HG03039 (cell line): ENCODE data around the gene CCDC39.
A peak's percentile ranks its signal among the peaks of the same experiment; 100 is the strongest.
"Not testable (repeated sequence)": the region's sequence is repeated elsewhere in the genome, so short reads cannot be mapped to it uniquely, and the experiment has no call there.

ENCODE experiments used
- ATAC-seq: cut with Tn5 transposase; IDR thresholded peaks from one replicate; pipeline ENCODE4 v1.9.1; 2021; ENCODE audit warnings: mild to moderate bottlenecking, moderate library complexity; ENCODE audit not compliant: unreplicated experiment

Gene CCDC39

DNA sequence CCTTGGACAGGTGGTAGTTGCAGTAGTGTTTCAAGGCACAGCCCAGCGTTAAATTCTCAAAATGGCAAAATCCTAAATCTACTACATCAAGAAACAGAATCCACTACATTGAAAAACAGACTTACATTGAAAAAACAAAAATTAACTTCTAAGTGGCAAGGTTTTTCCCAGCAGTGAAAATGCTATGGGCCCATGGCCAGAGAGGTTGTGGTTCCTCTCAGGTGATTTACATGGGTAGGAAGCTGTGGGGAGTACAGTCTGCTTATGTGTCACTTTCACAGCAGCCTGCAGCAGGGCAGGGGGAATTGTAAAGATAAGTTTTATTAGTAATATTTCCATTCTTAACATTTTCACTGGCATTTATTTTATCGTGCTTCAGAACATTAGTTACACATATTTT lies 52.4 kb downstream of the CCDC39 start:
- ATAC-seq: peak; percentile 88

DNA sequence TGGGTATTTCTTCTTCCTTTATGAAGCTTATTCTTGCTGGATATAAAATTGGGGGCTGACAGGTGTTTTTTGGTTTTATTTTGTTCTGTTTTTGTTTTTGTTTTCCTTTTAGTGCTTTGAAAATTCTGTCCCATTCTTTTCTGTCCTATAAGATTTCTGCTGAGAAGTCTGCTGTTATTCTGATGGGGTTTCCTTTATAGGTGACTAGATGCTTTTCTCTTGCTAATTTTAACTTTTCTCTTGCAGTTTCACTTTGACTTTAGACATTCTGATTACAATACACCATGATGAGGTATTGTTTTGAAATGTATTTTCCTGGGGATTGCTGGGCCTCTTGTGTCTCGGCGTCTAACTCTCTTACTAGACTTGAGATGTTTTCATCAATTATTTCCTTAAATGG lies 54.6 kb downstream of the CCDC39 start:
- ATAC-seq: peak; percentile 53

GRCh38 chr3:180619723-180620122 lies 59.6 kb downstream of the CCDC39 start:
- no peak for ATAC-seq

DNA sequence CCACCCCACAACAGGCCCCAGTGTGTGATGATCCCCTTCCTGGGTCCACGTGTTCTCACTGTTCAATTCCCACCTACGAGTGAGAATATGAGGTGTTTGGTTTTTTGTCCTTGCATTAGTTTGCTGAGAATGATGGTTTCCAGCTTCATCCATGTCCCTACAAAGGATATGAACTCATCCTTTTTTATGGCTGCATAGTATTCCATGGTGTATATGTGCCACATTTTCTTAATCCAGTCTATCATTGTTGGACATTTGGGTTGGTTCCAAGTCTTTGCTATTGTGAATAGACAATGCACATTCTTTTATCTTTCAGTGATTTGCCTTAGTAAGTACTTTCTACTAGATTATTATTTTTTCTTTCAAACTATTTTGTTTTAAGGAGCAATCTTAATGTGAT lies 60.7 kb downstream of the CCDC39 start:
- ATAC-seq: not testable (repeated sequence)

DNA sequence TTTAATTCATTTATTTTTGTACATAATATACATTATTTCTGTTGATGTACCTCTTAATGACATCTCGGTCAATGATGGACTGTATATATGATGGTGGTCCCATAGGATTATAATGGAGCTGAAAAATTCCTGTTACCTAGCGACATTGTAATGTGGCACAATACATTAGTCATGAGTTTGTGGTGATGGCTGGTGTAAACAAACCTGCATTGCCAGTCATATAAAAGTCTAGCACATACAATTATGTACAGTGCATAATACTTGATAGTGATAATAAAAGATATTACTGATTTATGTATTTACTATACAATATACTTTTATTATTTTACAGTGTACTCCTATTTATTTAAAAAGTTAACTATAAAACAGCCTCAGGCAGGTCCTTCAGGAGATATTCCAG lies 62.2 kb downstream of the CCDC39 start:
- ATAC-seq: no peak

DNA sequence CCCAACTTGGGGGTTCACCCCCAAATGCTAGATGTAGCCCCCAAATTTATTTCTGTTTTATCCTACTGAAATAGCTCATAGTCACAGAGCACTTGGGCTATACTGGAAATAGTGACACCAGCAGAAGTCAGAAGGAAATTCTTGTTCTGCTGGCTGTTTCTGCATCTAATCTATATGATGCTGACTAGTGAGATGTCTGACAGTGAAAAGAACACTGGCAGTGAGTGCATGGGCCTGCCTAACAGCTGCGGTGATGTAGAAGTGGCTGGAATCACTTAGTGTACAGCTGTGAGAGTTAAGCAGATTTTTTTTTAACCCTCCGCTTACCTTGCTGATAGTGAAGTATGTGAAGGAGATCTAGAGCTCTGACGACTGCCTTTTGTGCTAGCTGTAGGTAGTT lies 63.3 kb downstream of the CCDC39 start:
- no peak for ATAC-seq

GRCh38 chr3:180612364-180612763 lies 66.9 kb downstream of the CCDC39 start:
- ATAC-seq: no peak

DNA sequence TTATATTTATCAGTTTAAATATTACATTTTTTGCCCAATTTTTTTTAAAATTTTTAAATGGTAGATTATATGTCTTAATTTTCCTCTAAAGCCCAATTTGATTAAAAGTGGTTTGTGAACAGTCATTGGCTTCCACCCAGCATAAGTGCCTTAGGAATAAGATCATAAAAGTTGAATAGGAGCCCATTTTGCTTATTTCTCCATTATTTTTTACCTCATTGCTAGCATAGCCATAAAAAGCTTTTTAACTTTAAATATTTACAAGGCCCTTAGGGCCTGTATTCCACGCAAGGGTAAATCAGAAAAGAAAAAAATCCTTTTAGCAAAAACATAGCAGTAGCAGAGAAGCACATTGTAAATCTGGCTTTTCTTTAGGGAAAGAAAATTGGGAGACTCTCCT lies 68.3 kb downstream of the CCDC39 start:
- ATAC-seq: no peak

GRCh38 chr3:180601688-180602666 lies 77.3 kb downstream of the CCDC39 start, which contains the start of gene TTC14:
TTC14 (plus strand) TSS chr3:180602163; CDS start chr3:180602262, 99 bp downstream.
- ATAC-seq: peak; percentile 97

DNA sequence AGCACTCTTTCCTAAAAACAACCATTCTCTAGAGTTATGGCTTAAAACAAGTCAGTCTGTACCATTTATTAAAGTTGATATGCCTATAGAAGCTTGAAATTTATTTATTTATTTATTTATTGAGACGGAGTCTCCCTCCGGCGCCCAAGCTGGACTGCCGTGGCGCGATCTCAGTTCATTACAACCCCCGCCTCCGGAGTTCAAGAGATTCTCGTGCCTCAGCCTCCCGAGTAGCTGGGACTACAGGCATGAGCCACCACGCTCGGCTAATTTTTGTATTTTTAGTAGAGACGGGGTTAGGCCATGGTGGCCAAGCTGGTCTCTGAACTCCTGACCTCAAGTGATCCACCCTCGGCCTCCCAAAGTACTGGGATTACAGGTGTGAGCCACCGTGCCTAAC lies 78.8 kb downstream of the CCDC39 start:
- ATAC-seq: no peak

GRCh38 chr3:180595559-180595935 lies 83.7 kb downstream of the CCDC39 start:
- no peak for ATAC-seq

- no peak for ATAC-seq
Observed at GRCh38 chr3:180594631-180595558, 84.4 kb downstream of the CCDC39 start.

DNA sequence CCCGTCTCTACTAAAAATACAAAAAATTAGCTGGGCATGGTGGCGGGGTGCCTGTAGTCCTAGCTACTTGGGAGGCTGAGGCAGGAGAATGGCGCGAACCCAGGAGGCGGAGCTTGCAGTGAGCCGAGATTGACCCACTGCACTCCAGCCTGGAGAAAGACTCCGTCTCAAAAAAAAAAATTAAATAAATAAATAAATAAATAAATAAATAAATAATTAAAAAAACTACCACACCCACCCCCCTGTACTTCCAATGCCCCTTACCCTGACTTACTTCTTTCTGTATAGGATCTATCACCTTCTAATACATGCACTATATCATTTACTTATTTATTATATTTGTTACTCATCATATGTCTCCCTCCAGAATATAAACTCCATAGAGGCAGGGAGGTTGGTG lies 85.7 kb downstream of the CCDC39 start:
- not testable (repeated sequence) for ATAC-seq

DNA sequence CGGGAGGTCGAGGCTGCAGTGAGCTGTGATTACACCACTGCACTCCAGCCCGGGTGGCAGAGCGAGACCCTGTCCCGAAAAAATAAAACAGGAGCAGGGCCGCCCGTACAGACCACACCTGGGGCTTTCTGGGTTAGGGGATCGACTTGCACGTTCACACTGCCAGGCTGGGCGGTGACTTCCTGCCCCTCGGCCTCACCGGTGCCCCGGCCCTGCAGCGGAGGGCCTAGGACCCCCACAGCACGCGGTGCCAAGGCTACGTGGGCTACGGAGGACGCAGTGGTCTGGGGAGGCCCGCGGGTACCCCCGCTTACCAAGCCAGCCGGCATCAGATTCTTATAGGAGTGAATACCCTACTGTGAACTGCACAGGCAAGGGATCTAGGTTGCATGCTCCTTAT lies 88.9 kb downstream of the CCDC39 start:
- no peak for ATAC-seq

GRCh38 chr3:180580934-180581333 lies 98.4 kb downstream of the CCDC39 start:
- ATAC-seq: no peak

- ATAC-seq: no peak
Observed at GRCh38 chr3:180575571-180575970, 103.7 kb downstream of the CCDC39 start.

DNA sequence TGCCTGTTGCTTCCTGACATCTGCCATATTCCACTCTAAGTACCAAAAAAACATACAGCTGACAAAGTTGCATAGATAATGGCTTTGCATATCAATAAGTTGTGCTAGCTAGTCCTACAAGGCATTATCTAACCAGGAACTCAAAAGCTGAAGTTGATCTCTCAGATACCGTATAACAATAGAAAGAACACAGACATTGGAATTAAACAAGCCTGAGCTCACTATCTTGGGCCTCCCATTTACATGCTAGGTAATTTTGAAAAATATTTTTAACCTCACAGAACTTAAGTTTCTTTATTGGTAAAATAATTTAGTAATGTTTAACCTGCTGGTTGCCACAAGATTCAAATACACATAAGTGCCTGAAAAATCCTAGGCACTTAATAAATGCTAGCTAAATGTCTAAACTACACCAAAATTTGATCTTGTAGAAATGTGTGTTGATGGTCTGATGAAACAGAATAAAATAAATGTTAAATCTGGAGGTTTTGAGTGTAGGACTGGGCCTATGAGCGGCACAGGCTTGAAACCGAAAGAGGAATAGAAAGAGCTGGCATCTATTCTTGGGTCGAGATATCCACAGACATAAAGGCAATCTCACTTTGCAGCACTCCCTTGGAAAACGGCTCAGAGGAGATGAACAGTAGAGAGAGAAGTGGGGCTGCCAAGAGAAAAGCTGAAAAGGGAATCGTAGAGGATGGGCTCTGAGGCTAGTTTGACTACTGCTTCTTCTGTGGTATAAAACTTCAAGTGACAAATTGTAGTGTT lies 107.3 kb downstream of the CCDC39 start:
- peak; percentile 82 for ATAC-seq

DNA sequence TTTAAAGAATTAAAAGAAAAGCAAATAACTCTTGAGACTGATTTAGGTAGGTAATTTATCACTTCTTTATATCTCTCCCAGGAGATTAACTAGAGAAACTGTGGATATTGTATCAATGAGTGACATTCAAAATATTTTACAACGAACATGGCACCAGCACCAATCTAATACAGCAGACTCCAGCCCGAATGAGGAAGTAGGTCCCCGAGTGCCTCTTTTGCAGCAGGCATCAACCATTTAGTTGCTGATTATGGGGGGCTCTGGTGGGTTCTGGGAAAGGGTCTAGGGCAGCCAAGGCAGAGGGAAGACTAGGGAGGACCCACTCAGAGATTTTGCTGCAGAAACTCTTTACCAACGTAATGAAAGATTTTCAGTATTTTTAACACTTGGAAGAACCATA lies 109.1 kb downstream of the CCDC39 start:
- ATAC-seq: no peak

DNA sequence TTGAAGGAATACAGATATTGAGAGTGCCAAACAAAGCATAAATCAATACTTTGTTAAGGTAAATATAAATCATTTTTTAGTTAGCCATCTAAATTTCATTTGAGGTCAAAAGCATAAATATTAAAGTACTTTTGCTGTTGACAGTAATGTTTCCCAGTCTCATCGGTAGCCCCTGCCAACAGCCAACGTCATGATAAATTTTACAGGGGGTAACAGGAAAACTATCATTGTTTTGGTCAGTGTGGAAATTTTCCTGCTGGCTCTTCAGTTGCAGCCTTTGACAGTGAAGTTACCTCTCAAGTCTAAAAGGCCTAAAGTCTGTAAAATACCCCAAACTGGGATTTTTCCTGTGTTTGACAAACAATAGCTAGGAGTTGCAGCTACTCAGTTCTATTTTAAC lies 114.6 kb downstream of the CCDC39 start:
- ATAC-seq: no peak
